DMS79 (cell line): ENCODE data around the gene ANO9.
"Not testable (repeated sequence)": the region's sequence is repeated elsewhere in the genome, so short reads cannot be mapped to it uniquely, and the experiment has no call there.

ENCODE experiments used
- DNase-seq: peaks from one replicate; lab custom pipeline; 2025; lab: John Stamatoyannopoulos, UW

ANO9 gene

DNA sequence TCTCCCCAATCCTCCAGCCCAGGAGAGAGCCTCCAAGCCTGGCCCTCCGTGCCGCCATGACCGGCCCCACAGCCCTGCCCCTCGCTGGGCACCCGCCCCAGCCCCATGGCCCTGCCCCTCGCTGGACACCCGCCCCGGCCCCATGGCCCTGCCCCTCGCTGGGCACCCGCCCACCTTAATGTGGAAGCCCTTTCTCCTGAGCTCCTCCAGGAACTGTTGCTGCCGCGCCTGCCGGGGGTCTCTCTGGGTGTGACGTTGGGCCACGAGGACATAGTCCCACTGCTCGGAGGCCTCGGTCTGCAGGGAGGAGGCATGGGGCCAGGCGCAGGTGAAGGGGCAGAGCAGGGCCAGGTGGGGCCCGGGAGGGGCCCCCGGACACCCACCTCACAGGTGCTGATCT lies 8.2 kb downstream of the ANO9 start:
- no peak for DNase-seq

DNA sequence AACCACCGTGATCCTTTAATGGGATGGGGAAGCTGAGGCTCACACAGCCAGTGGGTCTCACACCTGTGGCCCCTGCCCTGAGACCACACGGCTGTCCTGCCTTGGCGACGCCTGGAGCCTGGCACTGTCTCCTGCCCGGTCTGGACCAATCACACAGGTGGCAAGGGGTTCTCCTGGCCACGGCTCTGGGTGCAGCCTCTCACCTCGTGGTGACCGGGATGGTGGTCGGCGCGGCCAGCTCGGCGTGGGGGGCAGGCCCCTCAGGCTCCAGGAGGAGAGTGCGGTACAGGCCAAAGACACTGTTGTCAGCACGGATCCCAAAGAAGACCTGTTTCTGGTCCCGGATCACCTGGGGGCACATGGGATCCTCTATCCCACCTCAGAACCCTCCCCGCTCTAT lies 8.7 kb downstream of the ANO9 start:
- no peak for DNase-seq

DNA sequence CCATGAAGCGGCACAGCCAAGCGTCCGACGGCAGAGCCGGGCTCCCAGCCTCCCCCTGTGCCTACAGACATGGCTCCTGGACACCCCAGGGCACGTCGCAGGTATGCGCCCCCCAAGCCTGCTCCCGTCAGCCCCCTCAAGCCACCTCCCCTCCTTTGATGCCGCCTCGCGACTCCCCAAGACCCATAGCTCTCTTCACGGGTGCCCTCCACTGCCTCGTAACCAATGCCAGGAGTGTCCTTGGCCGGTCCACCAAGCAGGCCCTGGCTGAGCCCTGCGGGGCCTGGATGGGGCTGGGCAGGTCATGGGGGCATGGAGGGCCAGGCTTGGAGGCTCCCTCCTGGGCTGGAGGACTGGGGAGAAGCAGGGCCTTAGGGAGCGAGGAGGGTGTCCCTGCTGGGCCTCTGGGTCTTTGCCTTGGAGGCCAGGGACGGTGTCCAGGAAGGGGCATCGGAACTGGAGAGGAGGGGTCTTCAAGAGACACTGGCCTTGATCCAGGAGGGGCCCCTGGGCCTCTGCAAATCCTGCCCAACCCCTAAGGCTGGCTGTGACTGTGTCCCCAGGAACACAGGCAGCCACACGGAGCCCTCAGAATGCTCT lies 9.2 kb downstream of the ANO9 start:
- no peak for DNase-seq

DNA sequence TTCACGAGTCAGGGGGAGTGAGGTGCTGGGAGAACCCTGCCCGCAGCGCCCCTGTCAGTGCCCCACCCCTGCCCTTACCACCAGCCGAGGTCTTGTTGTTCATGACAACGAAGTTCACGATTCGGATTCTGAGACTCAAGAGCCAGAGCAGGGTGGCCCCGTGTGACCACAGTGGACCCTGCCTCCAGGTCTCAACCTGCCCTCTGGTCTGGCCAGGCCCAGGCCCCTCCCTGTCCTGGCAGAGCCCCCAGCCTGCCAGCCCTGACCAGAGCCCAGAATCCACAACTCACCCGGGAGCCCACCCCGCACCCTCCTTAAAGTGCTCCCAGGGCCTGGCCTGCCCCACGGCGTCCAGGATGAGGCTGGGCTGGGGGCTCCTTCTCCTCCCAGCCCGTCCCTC lies 9.9 kb downstream of the ANO9 start:
- DNase-seq = no peak

DNA sequence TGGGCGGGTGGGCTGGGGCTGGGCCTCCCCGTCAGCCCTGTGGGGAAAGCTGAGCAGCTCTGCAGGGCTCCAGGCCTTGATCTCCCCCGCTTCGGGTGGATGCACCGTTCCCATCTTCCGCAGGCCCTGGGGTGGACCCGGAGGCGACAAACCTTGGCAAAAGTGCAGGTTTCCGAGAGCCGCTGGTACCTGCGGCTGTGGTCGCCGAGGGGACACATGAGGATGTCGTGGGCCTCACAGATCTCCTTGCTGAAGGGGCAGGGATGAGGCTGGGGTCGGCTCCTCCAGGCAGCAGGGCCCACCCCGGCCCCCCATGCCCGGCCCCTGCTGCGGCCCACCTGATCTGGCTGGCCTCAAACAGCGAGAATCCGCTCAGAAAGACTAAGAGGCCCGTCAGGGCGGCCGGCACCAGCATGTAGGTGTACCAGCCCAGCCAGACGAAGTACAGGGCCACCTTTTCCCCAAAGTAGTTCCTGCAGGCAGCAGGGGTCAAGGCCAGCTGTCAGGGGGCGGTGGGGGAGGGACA lies 11.8 kb downstream of the ANO9 start:
- DNase-seq = no peak

DNA sequence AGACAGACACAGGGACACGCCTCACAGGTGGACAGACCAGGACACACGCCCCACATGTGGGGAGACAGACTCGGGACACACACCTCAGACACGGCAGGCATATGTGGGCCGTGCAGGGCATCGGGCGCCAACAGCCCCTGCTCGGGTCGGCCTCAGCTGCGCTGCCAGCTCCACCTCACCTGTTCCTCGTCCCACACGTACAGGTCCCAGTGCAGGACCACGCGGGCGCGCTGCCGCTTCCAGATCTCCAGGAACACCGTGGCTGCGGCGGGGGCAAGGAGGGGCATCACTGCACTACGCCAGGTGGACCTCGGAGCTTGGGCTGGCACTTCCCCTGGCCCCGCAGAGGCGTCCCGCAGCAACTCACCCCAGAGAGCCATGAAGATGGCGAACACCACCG lies 12.4 kb downstream of the ANO9 start:
- no peak for DNase-seq

DNA sequence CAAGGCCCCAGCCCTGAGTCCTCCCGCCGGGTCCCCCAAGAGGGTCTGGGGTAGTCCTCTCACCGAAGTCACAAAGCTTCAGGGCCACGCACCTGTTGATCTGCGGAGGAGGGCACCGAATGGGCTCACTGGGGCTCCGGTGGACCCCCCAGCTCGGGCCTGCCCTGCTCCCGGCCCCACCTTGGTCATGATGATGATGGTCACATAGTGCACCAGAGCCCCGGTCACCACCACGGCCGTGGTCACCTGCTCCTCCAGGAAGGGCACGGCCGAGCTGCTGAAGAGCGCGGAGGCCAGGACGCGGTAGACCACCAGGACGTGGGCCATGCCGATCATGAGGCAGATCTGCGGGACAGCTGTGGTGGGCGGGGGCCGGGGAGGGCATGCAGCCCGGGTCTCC lies 13.5 kb downstream of the ANO9 start:
- DNase-seq = no peak

DNA sequence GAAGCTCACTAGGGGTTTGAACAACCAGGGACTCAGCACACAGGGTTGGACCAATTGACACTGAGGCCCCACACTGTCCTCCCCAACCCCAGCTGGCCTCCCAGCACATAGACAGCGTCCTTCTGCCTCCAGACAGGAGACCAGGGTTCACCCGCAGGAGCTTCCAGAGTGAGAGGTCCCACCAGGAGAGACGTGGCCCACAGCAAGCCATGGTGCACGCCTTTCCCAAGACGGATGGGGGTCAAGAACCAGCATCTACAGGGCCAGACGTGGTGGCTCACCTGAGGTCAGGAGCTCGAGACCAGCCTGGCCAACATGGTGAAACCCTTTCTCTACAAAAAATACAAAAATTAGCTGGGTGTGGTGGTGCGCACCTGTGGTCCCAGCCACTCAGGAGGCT lies 15.0 kb downstream of the ANO9 start:
- no peak for DNase-seq

DNA sequence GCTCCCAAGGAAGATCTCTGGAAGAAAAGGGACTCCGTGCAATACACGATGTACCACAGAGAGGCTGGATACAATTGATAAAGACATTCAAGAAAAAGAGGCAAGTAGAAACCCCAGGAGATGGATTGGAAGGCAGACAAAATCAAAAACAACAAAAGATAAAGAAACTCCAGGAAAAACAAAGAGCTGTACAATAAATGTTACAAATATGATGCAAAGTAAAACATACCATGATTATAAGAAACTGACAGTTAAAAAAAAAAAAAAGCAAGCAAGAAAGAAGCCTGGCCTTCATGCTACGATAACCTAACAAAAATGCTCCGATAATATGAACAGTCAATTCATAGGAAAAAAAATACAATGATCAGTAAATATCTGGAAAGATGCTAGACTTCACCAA lies 16.5 kb downstream of the ANO9 start:
- DNase-seq = no peak

DNA sequence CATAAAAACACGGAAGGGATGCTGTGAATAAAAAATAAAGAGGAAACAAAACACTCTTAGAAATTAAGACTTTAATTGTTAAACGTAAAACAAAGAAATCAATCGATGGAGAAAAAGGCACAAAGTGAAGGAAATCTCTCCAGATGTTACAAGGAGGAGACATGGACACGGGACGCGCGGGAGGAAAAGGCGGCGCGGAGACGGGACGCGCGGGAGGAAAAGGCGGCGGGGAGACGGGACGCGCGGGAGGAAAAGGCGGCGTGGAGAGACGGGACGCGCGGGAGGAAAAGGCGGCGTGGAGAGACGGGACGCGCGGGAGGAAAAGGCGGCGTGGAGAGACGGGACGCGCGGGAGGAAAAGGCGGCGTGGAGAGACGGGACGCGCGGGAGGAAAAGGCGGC lies 17.0 kb downstream of the ANO9 start:
- DNase-seq = not testable (repeated sequence)

DNA sequence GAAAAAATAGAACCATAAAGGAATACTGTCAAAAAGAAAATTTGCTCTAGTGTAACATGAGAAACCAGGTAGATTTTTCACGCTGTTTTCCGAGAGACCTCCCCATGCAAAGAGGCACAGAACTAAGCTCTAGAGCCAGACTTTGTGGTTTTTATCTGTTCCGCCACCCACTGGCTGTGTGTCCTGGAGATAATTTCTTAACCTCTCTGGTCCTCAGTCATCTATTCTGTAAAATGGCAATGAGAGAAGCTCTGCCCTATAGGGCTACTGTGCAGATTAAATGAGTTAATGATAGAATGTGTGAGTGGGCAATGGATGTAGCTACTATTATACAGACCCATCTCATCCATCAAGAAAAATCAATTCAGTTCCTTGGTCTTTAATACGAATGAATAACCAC lies 17.6 kb downstream of the ANO9 start:
- no peak for DNase-seq

DNA sequence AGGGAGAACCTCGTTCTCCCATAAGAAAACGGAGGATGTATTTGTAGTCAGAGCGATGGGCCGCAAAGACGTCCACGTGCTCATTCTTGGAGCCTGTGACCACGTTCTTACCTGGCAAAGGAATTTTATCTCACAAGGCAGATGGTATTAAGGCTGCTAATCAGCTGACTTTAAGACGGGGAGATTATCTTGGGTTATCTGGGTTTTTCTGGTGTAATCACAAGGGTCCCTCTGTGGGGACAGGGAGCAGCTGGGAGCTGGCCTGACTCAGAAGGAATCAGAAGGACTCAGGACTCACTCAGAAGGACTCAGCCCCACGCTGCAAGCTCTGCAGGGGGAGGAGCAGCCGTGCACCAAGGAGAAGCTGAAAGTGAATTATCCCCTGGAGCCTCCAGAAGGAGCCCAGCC lies 19.6 kb downstream of the ANO9 start:
- no peak for DNase-seq

DNA sequence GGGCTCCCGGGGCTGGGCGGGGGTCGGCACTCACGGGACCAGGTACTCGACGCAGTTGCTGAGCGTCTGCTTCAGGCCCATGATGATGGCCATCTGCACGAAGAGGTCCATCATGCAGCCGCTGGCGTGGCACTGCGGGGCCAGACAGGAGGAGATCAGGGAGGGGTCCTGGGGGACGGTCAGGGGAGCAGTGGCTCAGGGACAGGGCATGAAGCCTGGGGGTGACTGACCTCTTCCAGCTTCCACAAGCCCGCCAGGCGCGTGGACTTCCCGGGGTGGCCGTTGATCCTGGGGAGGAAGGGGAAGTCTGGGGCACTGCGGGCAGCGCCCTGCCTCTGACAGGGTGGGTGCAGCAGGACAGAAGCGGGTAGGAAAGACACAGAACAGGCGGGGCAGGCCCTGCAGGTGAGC lies 20.9 kb downstream of the ANO9 start:
- DNase-seq = no peak

DNA sequence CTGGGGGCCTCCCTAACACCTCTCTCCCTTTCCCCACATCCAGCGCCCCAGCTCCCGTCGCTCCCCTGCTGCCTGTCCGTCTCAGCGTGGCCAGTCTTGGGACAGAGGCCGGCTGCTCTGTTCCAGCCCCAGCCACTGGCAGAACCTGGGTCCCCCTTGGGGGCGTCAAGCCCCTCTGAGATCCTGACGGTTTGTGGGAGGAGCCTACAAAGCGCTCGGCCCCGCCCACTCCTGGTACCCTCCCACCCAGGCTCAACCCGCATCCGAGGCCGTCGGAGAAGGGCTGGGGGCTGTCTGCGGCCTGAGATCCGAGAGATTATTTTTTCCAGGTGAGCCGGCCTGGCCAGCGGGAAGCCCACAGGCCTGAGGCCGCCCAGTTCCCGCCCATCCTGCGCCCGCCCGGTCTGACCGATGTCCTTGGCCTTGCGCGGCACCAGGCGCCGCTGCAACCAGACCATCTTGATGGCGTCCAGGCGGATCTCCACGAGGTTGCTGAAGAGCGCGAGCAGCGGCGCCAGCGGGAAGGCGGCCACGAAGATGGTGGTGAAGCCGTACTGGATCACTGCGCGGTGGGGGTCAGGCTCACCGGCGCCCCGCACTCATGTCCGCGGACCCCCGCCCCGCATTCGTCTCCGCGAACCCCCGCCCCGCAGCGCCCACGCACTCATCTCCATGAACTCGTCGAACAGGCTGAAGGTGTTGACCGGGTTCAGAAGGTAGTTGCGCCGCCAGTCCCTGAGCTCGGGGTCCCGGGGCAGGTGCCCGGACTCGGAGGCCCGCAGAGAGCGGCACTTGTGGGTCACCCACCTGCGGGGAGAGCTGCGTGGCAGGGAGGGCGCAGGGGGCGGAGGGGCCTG lies 21.5 kb downstream of the ANO9 start:
- no peak for DNase-seq

DNA sequence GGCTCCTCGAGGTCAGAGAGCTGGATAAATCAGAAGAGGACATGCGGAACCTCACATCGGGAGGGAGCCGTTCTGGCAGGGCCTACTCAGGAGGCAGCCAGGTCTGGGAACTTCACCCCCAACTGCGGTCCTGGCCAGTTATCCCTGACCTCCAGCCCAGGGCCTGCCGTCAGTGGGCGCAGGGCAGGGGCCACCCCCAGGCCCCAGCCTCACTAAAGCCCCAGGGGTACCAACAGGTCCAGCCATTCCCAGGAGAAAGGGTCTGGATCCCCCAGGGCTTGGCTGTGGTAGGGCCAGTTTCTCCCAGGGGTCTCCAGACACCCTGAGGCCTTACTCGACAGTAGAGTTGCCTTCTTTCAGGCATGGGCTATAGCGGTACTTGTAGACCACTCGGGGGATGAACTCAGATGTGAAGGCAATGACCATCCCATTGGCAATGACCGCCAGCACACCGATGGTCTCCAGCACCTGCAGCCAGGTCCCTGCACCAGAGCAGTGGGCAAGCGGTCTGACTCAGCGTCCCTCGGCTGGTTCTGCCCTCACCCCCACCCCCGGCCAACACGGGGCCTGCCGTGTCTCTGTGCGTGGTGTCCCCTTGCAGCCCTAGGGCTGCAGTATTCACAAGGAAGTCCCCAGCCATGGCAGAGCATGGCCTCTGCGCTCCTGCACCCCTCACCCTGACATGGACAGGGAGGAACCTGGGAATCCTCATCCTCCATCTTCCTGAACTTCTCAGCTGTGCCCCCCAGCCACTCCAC lies 22.4 kb downstream of the ANO9 start:
- no peak for DNase-seq

DNA sequence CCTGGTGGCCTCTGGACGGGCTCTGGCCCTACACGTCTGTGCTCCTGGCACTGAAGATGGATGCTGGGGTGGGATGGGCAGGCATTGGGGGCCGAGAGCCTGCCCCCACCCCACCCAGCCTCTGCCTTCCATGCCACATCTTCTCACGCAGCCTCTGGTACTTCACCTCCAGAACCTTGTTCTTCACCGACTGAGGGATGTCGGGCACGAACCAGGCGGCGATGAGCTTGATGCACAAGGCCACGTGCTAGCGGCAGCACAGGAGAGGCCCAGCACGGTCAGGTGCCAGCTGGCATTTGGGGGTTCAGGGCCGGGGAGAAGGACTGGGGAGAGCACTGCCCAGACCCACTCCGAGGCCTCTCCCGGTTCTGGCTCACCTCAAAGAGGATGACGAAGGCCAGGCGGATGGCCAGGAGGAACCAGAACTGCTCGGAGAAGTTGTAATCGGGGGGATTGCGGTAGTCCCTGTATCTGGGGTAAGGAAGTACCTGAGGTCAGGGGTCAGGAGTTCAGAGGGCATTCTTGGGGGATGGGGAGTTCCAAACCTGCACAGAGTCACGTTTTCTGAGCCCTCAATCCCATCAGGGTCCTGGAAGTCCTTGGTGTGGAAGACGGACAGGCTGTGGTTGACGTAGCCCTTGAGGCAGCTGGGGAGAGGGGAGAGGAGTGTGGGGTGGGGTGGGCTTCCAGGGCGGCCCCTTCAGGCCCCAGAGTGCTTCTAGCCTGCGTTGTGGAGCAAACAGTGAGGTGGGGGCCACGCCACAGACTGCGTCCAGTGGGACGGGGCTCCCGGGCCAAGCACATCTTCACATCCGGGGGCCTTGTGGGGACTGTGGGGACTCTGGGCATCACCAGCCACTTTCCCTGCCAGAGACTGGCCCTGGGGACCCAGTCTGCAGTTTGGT lies 23.2 kb downstream of the ANO9 start:
- DNase-seq = no peak

DNA sequence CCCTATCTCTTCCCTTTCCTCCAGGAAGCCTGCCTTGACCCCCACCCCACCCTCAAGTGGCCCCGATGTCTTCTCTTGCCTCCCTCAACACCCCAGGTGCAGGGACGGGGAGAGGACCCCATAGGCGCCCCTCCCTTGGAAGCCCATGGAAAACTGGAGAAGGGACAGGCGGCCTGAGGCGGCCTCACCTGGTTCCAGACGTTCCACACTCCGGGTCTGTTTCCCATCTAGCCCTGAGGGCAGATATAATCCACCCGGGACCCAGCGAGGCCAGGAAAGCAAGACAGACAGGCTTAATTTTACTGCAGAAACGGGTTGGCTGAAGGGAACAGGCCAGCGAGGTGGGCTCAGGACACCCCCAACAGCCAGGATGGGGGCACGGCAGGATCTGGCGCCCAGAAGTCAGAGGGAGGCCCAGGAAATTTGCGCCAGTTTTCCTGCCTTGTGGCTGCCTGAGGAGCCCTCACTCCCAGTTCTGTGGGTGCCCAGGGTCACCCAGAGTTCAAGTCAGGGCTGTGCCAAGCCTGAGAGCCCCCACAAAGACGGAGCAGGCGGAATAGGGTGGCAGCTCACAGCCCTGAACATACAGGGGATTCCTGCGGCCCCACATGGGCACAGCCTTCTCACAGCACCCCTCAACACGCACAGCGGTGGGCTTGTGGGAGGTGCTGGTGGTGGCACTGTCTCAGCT lies 24.0 kb downstream of the ANO9 start:
- DNase-seq = no peak

DNA sequence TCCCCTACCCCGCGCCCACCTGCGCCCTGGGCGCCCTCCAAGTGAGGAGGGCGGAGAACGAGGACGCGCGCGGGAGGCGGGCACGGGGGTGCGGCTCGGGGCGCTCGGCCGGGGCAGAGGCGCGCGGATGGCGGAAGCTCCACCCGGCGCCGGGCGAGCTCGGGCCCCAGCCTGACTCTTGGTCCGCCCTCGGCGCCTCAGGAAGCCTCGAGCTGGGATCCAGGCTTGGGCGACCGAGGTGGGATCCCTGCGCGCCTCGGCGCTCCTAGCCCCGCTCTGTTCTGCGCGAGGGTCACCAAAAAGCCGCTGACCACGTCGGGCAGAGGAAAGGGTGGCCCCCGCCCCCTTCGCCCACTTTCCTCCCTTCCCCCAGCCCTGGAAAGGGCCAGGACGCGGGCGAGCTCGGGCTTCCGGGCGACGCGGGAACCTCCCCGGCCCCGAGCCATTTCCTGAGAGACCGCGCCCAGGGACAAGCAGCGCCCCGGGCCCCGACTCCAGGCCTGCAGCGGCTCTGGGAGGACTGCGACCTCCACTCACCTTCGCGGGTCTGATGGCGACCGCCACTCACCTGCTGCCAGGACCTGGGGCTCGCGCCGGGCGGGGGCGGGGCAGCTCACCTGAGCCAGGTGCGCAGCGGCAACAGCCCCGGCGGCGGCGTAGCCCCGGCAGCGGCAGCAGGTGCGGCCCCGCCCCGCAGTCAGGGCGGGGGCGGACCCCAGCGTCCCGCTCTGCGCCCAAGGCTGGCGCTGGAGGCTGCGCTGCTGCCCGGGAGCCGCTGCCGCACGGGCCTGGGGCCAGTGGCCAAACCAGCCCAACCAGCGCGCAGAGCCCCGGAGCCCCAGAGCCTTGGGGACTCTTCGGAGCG lies 24.8 kb downstream of the ANO9 start:
- no peak for DNase-seq

DNA sequence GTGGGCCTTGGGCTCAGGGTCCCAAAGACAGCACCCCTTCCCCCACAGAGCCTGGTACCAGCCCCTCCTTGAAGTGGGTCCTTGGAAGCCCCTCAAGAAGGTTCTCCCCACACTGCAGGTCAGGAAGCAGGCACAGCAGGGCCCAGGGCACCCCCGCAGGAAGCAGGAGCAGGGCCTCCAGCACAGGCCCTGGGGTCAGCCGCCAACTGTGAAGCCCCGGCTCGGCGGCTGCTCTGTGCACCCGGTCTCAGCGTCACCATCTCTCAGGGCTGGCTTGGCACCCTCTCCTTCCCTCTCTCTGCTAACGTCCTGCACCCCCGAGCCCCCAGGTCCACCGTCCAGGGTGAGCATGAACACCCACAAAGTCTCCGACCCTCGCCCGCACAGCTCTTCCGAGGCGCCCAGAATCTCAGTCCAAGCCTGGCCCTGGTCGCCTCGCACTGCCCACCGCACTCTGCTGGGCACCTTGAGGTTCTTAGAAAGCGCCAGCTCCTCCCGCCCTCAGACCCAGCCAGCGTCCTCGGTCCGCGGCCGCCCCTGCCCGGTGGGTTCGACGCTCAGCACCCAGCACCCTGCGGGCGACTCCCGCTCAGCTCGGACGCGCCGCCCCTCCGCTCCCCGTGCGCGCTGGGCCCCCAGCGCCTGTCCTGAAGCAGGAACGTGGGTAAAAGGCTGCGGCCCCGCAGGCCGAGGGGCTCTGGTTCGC lies 25.6 kb downstream of the ANO9 start:
- no peak for DNase-seq

DNA sequence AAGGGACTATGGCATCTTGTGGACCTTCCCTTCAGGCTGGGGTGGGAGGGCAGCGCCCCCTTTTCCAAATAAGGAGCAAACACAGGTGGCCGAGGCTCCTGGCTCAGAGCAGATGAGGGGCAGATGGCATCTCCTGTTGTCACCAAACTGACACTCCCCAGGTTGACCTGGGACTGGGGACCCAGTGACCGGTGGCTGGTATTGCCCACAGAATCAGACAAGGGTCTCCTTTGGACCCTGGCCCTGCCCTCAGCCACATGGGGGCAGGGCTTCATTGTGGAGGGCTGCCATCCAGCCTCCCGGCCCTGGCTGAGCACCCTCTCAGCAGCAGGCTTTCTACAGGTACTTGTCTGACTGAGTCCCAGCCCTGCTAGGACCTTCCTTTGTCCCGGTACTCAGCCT lies 26.2 kb downstream of the ANO9 start:
- DNase-seq = no peak
